A673 (cell line): ENCODE results near the gene OCSTAMP. TPM values are rescaled to one million over a fixed set of nuclear protein-coding genes. Genes with fewer than 3 reads are reported as not detected.

Source experiments
- BruUV-seq: library from RNA; stranded (reverse); fragments of 400-500 nt; replicated peaks from 2 replicates; lab custom pipeline; 2021; lab: Mats Ljungman, UMichigan
- CTCF ChIA-PET: fragments of 300-600 bp; sonication (Branson Sonifier 250); formaldehyde crosslinking; loops from one replicate; lab custom pipeline; 2022; ENCODE audit warnings: antibody characterized with exemption; lab: Charles Lee
- POLR2A ChIA-PET: fragments of 300-600 bp; sonication (Branson Sonifier 250); formaldehyde crosslinking; loops from one replicate; lab custom pipeline; 2022; ENCODE audit warnings: antibody characterized with exemption; ENCODE audit not compliant: low non-redundant PET; lab: Charles Lee
- DNase-seq: peaks from one replicate; pipeline ENCODE4 v3.0.0-alpha.2; 2015; ENCODE audit warnings: low spot score
- H3K27ac ChIP-seq: fragments of 200-600 bp; sonication (generic); 2 replicates; pipeline ENCODE4 v1.5.1; 2016; ENCODE audit warnings: mixed run types, low read depth, mild to moderate bottlenecking, mixed read lengths, antibody characterized with exemption, low read length; ENCODE audit not compliant: poor library complexity, severe bottlenecking
- H3K27me3 ChIP-seq: fragments of 200-600 bp; sonication (generic); replicated peaks from 2 replicates; pipeline ENCODE4 v1.6.1; 2017; ENCODE audit warnings: mixed run types, low read depth, mild to moderate bottlenecking, mixed read lengths, antibody characterized with exemption, low read length; ENCODE audit not compliant: insufficient read depth, poor library complexity
- H3K36me3 ChIP-seq: fragments of 200-600 bp; sonication (generic); 2 replicates; pipeline ENCODE4 v1.6.1; 2016; ENCODE audit warnings: mixed run types, mild to moderate bottlenecking, mixed read lengths, antibody characterized with exemption, low read length; ENCODE audit not compliant: insufficient read depth, poor library complexity, severe bottlenecking
- H3K4me1 ChIP-seq: fragments of 200-600 bp; sonication (generic); 2 replicates; pipeline ENCODE4 v1.6.1; 2017; ENCODE audit warnings: mixed run types, mild to moderate bottlenecking, mixed read lengths, antibody characterized with exemption, low read length; ENCODE audit not compliant: insufficient read depth, poor library complexity, severe bottlenecking
- H3K4me3 ChIP-seq: fragments of 200-600 bp; sonication (generic); 2 replicates; pipeline ENCODE4 v1.5.1; 2016; ENCODE audit warnings: low read depth, mixed run types, mild to moderate bottlenecking, mixed read lengths, low read length; ENCODE audit not compliant: poor library complexity, severe bottlenecking
- H3K9me3 ChIP-seq: fragments of 200-600 bp; sonication (generic); 2 replicates; pipeline ENCODE4 v1.6.1; 2016; ENCODE audit warnings: mixed run types, low read depth, mild to moderate bottlenecking, mixed read lengths, antibody characterized with exemption, low read length; ENCODE audit not compliant: poor library complexity, severe bottlenecking
- EZH2 ChIP-seq: fragments of 200-600 bp; sonication (generic); IDR thresholded peaks from 2 replicates; pipeline ENCODE4 v1.6.1; 2017; ENCODE audit warnings: borderline replicate concordance, low read depth, mild to moderate bottlenecking, mixed read lengths, antibody characterized with exemption, low read length; ENCODE audit not compliant: poor library complexity, severe bottlenecking
- intact Hi-C: fragments of 100-400 bp; cut with micrococcal nuclease; formaldehyde crosslinking; loops from one replicate; pipeline ENCODE4 v1.10.0; 2022; ENCODE audit not compliant: unreplicated experiment
- total RNA-seq: library from RNA; stranded (reverse); gene quantifications from 2 replicates; pipeline ENCODE4 v1.2.3, GENCODE V29; 2021
- TF ChIP-seq, protein P1 (sequence below): fragments of 300-800, 200-600 bp; sonication (generic); conservative IDR thresholded peaks from 2 replicates; pipeline ENCODE4 v1.5.1; 2017; ENCODE audit warnings: low read depth, mild to moderate bottlenecking, antibody characterized with exemption, low read length, moderate library complexity, mixed read lengths

Gene OCSTAMP
- total RNA-seq, 1 experiment from 2014 or later: not detected

DNA sequence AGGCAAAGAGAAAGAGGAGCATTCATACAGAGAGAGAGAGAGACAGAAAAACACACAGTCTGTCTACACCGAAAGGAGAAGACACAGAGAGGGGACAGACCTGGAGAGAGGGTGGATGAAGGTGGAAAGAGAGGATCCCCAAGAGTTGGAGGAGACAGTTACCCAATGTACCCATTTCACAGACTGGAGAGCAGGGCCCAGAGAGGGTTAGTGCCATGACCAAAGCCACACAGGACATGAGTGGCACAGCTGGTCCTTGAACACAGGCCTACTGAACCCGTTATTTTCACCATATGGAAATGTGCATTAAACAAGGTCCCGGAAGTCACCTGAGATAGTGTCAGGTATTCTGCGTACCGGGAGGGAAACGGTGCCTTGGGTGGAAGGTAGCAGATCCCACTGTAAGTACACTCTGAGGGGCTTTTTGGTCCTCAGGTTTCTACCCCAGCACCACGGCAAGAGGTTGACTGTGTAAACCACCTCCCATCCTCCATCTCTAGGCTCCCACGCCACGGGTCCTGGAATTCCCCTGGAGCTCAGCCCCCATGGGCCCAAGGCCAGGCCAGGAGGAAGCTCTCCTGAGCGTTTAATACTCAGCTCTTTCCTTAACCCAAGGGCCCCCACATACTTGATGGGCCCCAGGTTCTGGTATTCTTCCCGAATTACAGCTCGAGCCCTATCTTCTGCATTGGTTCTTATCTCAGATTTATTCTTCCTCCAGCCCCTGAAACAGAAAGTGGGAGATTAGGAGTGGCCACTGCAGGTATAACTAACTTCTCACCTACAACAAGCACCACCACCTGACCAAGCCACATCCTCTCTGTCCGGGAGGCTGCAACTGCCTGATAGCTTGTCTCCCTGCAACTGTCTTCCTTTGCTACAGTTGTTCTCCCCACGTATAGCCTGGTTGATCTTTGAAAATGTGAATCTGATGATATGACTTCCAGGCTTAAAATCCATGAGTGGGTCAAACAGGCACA is 38.4 kb upstream of the OCSTAMP start:
- Histone ChIP-seq H3K4me1 (peaks cover 4% of the 10 kb centered on the region), H3K9me3 (no peaks in the 10 kb centered on the region), H3K27ac (no peak overlapping the region), H3K4me3 (no peak overlapping the region), H3K36me3 (no peaks in the 10 kb centered on the region), H3K27me3 (no peaks in the 10 kb centered on the region)
- ChIA-PET CTCF (no interaction called here), POLR2A (no interaction called here)
- TF ChIP-seq, protein P1, sequence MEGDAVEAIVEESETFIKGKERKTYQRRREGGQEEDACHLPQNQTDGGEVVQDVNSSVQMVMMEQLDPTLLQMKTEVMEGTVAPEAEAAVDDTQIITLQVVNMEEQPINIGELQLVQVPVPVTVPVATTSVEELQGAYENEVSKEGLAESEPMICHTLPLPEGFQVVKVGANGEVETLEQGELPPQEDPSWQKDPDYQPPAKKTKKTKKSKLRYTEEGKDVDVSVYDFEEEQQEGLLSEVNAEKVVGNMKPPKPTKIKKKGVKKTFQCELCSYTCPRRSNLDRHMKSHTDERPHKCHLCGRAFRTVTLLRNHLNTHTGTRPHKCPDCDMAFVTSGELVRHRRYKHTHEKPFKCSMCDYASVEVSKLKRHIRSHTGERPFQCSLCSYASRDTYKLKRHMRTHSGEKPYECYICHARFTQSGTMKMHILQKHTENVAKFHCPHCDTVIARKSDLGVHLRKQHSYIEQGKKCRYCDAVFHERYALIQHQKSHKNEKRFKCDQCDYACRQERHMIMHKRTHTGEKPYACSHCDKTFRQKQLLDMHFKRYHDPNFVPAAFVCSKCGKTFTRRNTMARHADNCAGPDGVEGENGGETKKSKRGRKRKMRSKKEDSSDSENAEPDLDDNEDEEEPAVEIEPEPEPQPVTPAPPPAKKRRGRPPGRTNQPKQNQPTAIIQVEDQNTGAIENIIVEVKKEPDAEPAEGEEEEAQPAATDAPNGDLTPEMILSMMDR: no peak
- TF ChIP-seq EZH2: no peak
- no TSS peak for BruUV-seq
- intact Hi-C loops: no loop called here
- no peak for DNase-seq

DNA sequence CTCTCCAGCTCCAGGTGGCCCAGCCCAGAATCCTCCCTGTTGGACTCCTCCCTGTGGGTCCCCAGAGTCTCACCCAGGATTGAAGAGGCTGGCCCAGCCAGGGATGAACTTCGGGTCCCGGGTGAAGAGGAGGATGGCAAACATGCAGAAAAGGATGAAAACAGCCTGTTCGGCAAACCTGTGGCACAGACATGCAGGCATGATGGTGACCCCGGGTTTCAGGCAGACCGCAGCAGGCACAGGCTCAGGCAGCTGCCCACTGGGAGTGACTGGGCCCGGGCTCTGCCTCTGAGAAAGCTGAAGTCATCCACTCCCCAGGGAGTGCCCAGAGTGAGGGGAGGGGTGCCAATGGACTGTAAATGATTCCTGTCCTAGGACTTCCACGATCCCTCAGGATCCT is 37.5 kb upstream of the OCSTAMP start:
- H3K36me3 ChIP-seq: no peaks in the 10 kb centered on the region
- peaks cover 10% of the 10 kb centered on the region for H3K4me1 ChIP-seq
- ChIA-PET POLR2A (no interaction called here), CTCF (no interaction called here)
- no TSS peak for BruUV-seq
- intact Hi-C loops: no loop called here
- no peak overlapping the region for H3K27ac ChIP-seq
- H3K27me3 ChIP-seq: no peaks in the 10 kb centered on the region
- TF ChIP-seq EZH2: no peak
- TF ChIP-seq, protein P1: no peak
- DNase-seq: no peak
- no peak overlapping the region for H3K4me3 ChIP-seq
- no peaks in the 10 kb centered on the region for H3K9me3 ChIP-seq

DNA sequence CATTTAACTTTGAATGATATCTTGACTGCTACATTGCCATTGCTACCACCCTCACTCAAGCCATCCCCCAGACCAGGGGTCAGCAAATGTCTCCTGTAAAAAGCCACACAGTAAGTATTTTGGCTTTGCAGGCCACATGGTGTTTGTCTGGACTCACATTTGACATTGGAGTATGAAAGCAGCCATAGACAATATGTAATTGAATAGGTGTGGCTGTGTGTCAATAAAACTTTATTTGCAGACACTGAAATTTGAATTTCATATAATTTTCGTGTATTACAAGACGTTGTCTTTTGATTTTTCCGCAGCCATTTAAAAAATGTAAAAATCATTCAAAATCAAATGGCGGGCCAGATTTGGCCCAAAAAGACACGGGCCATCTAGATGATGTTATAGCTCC is 36.3 kb upstream of the OCSTAMP start:
- BruUV-seq: no TSS peak
- Histone ChIP-seq H3K27me3 (no peaks in the 10 kb centered on the region), H3K36me3 (no peaks in the 10 kb centered on the region), H3K4me3 (no peak overlapping the region), H3K9me3 (no peaks in the 10 kb centered on the region), H3K4me1 (peaks cover 10% of the 10 kb centered on the region), H3K27ac (no peak overlapping the region)
- ChIA-PET POLR2A (no interaction called here), CTCF (no interaction called here)
- no peak for DNase-seq
- TF ChIP-seq, protein P1: no peak
- no peak for TF ChIP-seq EZH2
- intact Hi-C loops: no loop called here
